ENCODE measurements around the gene CFAP46. TPM values are rescaled to one million over a fixed set of nuclear protein-coding genes. Genes with fewer than 3 reads are reported as not detected.

Gene CFAP46
- total and polyA plus RNA-seq, 9 of the 15 experiments (the other 6 are each of a cell fraction or from before 2014, with no cell fraction given): not detected

DNA sequence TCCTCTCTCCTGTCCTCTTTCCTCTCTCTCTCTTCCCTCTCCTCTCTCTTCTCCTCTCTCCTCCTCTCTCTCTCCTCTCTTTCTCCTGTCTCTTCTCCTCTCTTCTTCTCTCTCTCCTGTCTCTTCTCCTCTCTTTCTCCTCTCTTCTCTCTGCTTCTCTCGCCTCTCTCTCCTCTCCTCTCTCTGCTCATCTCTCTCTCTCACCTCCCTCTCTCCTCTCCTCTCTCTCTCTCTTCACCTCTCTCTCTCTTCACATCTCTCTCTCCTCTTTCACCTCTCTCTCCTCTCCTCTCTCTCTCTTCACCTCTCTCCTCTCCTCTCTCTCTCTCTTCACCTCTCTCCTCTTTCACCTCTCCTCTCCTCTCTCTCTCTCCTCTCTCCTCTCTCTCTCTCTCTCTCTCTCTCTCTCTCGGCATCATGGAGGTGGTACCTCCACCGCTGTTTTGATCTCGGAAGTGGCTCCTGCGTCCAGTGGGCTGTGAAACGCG is 30.1 kb downstream of the CFAP46 start:
- Histone ChIP-seq H3K36me3 (ENCODE audit: control insufficient read depth, insufficient read depth, low read length) (no peaks in the 10 kb centered on the region), H3K9me1 (ENCODE audit: control insufficient read depth, insufficient read depth, low read length) (no peaks in the 10 kb centered on the region), H3K4me2 (ENCODE audit: insufficient read depth, low read length) (no peak overlapping the region), H3K9ac (ENCODE audit: insufficient read depth in 1 of 2, low read depth in 2 of 2, low read length in 2 of 2) (no peak overlapping the region), H3K4me3 (no peak overlapping the region), H3K27ac (ENCODE audit: extremely low read depth, low read depth, low read length) (no peak overlapping the region), H3K9me3 (replicated peaks; ENCODE audit: control insufficient read depth, insufficient read depth, low read depth, low read length) (no peaks in the 10 kb centered on the region), H3K79me2 (ENCODE audit: control insufficient read depth, insufficient read depth, low read length) (no peaks in the 10 kb centered on the region), H4K20me1 (replicated peaks; ENCODE audit: control insufficient read depth, insufficient read depth, low read length) (no peaks in the 10 kb centered on the region), H3K4me1 (replicated peaks in 1 of 2; ENCODE audit: control insufficient read depth in 2 of 2, insufficient read depth in 2 of 2, low read length in 2 of 2) (no peaks in the 10 kb centered on the region; a peak in 1 of 5 replicates), H3K27me3 (ENCODE audit: control insufficient read depth in 2 of 2, insufficient read depth in 2 of 2, low read length in 2 of 2) (peaks cover 0 to 39% of the 10 kb centered on the region in 2 experiments; a peak in 2 of 5 replicates), H2AFZ (ENCODE audit: low read depth, low read length) (no peak overlapping the region)
- BruUV-seq (replicated peaks): no TSS peak
- in situ Hi-C loops (cut with MboI): no loop called here
- intact Hi-C loops (cut with micrococcal nuclease): no loop called here
- FAIRE-seq (no peak), DNase-seq (ENCODE audit: extremely low read depth in 1 of 4, low spot score in 3 of 4) (no peak), ATAC-seq (no peak)
- WGBS (ENCODE audit: insufficient coverage, low coverage, missing lambda C conversion rate): 0% methylated on average over 2 of the region's 7 CpGs
- CTCF ChIA-PET (ENCODE audit: low intra/inter-chr PET ratio): no interaction called here
- no peak for TF ChIP-seq NBN (IDR thresholded peaks at IDR 0.05; ENCODE audit: low read depth)
- POLR2A ChIA-PET: no interaction called here

DNA sequence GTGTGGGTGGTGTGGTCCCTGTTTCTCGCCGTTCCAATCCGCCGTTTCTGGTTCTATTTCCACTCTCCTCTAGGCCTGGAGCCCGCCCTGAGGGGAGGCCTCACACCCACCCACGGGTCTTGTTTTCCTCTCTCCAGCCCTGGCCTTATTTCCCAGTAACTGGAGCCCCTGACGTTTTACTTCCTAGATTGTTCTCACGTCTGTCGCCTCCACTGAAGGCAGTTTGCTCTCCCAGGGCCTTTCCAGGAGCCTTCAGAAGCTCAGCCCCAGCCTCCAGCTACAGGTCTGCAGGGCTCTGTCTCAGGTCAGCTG is 30.6 kb downstream of the CFAP46 start:
- Histone ChIP-seq H3K27ac (ENCODE audit: extremely low read depth, low read depth, low read length) (no peak overlapping the region), H3K9ac (ENCODE audit: insufficient read depth in 1 of 2, low read depth in 2 of 2, low read length in 2 of 2) (no peak overlapping the region), H3K79me2 (ENCODE audit: control insufficient read depth, insufficient read depth, low read length) (no peaks in the 10 kb centered on the region), H4K20me1 (replicated peaks; ENCODE audit: control insufficient read depth, insufficient read depth, low read length) (no peaks in the 10 kb centered on the region), H3K36me3 (ENCODE audit: control insufficient read depth, insufficient read depth, low read length) (no peaks in the 10 kb centered on the region), H3K4me2 (ENCODE audit: insufficient read depth, low read length) (no peak overlapping the region), H2AFZ (ENCODE audit: low read depth, low read length) (no peak overlapping the region), H3K9me1 (ENCODE audit: control insufficient read depth, insufficient read depth, low read length) (no peaks in the 10 kb centered on the region), H3K9me3 (replicated peaks; ENCODE audit: control insufficient read depth, insufficient read depth, low read depth, low read length) (no peaks in the 10 kb centered on the region), H3K4me1 (replicated peaks in 1 of 2; ENCODE audit: control insufficient read depth in 2 of 2, insufficient read depth in 2 of 2, low read length in 2 of 2) (no peaks in the 10 kb centered on the region; a peak in 1 of 5 replicates), H3K27me3 (ENCODE audit: control insufficient read depth in 2 of 2, insufficient read depth in 2 of 2, low read length in 2 of 2) (peaks cover 0 to 34% of the 10 kb centered on the region in 2 experiments; a peak in 2 of 5 replicates), H3K4me3 (no peak overlapping the region)
- ChIA-PET POLR2A (no interaction called here), CTCF (ENCODE audit: low intra/inter-chr PET ratio) (no interaction called here)
- WGBS (ENCODE audit: insufficient coverage, low coverage, missing lambda C conversion rate): 0% methylated on average over 3 of the region's 9 CpGs
- ATAC-seq: no peak
- no TSS peak for BruUV-seq (replicated peaks)
- intact Hi-C loops (cut with micrococcal nuclease): no loop called here
- no peak for DNase-seq (ENCODE audit: extremely low read depth in 1 of 4, low spot score in 3 of 4)
- FAIRE-seq: no peak
- in situ Hi-C loops (cut with MboI): no loop called here
- TF ChIP-seq MTA3 (IDR thresholded peaks at IDR 0.05; ENCODE audit: borderline replicate concordance) (no peak), HDAC1 (IDR thresholded peaks at IDR 0.05) (no peak), GABPB2 (CRISPR knock-in tag; conservative IDR thresholded peaks at IDR 0.05) (no peak), SETDB1 (IDR thresholded peaks at IDR 0.05; ENCODE audit: low read length) (no peak), MXI1 (IDR thresholded peaks at IDR 0.05; ENCODE audit: low read depth, low read length) (no peak), SMARCB1 (IDR thresholded peaks at IDR 0.05; ENCODE audit: insufficient read length, low read depth) (no peak), RFX1 (IDR thresholded peaks at IDR 0.05) (no peak), SRF (CRISPR knock-in tag; IDR thresholded peaks at IDR 0.05) (no peak), HNRNPK (IDR thresholded peaks at IDR 0.05; ENCODE audit: low read depth, low read length, poor library complexity, severe bottlenecking) (no peak), EWSR1 (IDR thresholded peaks at IDR 0.05; ENCODE audit: borderline replicate concordance, low read depth, partially characterized antibody) (no peak)
- TF ChIP-seq, protein P1, sequence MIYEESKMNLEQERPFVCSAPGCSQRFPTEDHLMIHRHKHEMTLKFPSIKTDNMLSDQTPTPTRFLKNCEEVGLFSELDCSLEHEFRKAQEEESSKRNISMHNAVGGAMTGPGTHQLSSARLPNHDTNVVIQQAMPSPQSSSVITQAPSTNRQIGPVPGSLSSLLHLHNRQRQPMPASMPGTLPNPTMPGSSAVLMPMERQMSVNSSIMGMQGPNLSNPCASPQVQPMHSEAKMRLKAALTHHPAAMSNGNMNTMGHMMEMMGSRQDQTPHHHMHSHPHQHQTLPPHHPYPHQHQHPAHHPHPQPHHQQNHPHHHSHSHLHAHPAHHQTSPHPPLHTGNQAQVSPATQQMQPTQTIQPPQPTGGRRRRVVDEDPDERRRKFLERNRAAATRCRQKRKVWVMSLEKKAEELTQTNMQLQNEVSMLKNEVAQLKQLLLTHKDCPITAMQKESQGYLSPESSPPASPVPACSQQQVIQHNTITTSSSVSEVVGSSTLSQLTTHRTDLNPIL (CRISPR knock-in tag; IDR thresholded peaks at IDR 0.05): no peak
- TF ChIP-seq, protein P2, sequence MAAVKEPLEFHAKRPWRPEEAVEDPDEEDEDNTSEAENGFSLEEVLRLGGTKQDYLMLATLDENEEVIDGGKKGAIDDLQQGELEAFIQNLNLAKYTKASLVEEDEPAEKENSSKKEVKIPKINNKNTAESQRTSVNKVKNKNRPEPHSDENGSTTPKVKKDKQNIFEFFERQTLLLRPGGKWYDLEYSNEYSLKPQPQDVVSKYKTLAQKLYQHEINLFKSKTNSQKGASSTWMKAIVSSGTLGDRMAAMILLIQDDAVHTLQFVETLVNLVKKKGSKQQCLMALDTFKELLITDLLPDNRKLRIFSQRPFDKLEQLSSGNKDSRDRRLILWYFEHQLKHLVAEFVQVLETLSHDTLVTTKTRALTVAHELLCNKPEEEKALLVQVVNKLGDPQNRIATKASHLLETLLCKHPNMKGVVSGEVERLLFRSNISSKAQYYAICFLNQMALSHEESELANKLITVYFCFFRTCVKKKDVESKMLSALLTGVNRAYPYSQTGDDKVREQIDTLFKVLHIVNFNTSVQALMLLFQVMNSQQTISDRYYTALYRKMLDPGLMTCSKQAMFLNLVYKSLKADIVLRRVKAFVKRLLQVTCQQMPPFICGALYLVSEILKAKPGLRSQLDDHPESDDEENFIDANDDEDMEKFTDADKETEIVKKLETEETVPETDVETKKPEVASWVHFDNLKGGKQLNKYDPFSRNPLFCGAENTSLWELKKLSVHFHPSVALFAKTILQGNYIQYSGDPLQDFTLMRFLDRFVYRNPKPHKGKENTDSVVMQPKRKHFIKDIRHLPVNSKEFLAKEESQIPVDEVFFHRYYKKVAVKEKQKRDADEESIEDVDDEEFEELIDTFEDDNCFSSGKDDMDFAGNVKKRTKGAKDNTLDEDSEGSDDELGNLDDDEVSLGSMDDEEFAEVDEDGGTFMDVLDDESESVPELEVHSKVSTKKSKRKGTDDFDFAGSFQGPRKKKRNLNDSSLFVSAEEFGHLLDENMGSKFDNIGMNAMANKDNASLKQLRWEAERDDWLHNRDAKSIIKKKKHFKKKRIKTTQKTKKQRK (IDR thresholded peaks at IDR 0.05; ENCODE audit: borderline replicate concordance, low read depth, low read length): no peak
